Measurements from ENCODE around the gene APOBEC3G.

DNA sequence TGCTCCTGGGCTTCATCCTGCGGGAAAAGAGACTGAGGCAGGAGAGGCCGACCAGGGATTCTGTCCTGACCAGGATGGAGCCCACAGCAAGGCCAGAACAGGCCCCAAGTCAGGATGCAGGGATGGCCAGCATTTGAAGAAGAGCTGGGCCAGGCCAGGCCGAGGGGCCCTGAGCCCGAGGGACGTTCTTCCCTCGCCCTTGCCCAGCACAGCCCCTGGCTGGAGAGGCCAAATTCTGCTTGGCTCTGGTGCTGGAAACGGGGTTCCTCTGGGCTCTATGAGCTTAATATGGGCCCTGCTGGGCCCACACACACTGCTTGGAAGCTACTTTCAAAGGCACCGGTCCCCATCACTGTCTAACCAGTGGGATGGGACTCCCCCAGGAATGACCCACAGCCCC lies 7.6 kb downstream of the APOBEC3G start:
- TF ChIP-seq POLR2A (IDR thresholded peaks at IDR 0.05) (no peak), EP300 (IDR thresholded peaks at IDR 0.05) (no peak)
- TF ChIP-seq, protein P1, sequence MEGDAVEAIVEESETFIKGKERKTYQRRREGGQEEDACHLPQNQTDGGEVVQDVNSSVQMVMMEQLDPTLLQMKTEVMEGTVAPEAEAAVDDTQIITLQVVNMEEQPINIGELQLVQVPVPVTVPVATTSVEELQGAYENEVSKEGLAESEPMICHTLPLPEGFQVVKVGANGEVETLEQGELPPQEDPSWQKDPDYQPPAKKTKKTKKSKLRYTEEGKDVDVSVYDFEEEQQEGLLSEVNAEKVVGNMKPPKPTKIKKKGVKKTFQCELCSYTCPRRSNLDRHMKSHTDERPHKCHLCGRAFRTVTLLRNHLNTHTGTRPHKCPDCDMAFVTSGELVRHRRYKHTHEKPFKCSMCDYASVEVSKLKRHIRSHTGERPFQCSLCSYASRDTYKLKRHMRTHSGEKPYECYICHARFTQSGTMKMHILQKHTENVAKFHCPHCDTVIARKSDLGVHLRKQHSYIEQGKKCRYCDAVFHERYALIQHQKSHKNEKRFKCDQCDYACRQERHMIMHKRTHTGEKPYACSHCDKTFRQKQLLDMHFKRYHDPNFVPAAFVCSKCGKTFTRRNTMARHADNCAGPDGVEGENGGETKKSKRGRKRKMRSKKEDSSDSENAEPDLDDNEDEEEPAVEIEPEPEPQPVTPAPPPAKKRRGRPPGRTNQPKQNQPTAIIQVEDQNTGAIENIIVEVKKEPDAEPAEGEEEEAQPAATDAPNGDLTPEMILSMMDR (IDR thresholded peaks at IDR 0.05) = no peak

Data from tibial nerve (tissue), 4 donors.